AG09309 (cell line): ENCODE measurements around the gene MCF2L2.
"Not testable (repeated sequence)": the region's sequence is repeated elsewhere in the genome, so short reads cannot be mapped to it uniquely, and the experiment has no call there.

Experiments
- DNase-seq: peaks from one replicate; pipeline ENCODE4 v3.0.0-alpha.2; 2010; ENCODE audit warnings: low read depth
- H3K4me3 ChIP-seq: 2 replicates; pipeline ENCODE4 v1.5.1; 2011; ENCODE audit warnings: mild to moderate bottlenecking, low read depth, low read length, moderate library complexity; ENCODE audit not compliant: control insufficient read depth
- CTCF ChIP-seq: IDR thresholded peaks from 2 replicates; pipeline ENCODE4 v1.5.1; 2011; ENCODE audit warnings: mild to moderate bottlenecking, low read depth, low read length, inconsistent platforms; ENCODE audit not compliant: insufficient read depth, control insufficient read depth; ENCODE audit errors: missing control alignments

The MCF2L2 gene

GRCh38 chr3:183181606-183182005 is 246.8 kb downstream of the MCF2L2 start:
- TF ChIP-seq CTCF, result no peak
- no peak overlapping the region for H3K4me3 ChIP-seq
- no peak for DNase-seq

DNA sequence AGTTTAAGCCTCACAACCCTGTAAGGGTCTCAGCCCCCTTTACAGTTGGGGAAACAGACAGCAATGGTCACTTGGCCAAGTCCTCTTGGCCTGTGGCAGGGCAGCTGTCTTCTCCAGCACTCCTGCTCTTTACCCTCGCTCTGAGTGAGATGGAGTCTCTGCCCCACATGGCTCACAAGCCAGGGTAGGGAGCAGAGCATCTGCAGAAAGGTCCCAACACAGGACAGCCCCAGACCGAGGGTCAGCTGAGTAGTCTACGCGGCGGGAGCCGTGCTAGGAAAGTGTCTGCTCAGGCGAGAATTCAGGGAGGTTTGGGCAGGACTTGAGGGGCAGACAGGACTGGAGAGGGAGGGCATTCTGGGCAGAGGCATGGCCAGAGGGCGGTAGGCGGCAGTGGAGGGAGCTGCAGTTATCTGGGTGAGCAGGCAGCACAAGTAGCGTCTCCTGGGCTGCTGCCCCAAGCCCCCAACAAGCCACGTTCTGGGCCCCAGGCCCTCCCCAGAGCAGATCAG is 247.6 kb downstream of the MCF2L2 start:
- no peak overlapping the region for H3K4me3 ChIP-seq
- no peak for DNase-seq
- no peak for TF ChIP-seq CTCF

DNA sequence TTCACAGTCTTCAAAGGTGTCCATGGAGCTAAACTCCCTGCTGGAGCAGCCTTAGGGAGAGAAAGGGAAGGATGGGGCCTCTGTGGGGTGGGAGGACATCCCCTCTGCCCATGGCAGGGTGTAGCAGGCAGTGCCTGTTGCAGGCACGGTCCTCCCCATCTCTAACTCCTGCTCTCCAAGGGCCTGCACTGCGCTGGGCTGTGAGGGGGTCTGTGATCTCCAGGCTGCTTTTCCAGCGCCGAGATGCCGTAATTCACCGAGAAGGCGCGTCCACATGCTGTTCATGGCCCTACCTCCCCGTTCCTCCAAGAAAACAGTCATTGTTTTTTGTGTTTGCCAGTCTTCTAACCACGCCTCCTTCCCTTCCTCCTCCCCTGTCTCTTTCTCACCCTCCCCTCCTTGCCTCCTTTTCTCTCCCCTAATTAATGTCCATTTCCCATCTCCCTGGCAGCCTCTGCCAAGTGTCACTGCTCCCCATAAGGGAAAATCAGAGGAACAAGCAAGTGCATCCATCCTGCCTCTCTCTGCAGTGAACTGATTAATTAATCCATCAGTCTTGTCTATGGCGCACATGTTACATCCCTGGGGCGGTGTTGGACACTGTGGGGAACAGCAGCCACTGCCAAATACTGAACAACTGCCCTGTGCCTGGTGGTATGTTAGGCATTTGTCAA is 248.2 kb downstream of the MCF2L2 start:
- H3K4me3 ChIP-seq, result no peak overlapping the region
- no peak for TF ChIP-seq CTCF
- no peak for DNase-seq

DNA sequence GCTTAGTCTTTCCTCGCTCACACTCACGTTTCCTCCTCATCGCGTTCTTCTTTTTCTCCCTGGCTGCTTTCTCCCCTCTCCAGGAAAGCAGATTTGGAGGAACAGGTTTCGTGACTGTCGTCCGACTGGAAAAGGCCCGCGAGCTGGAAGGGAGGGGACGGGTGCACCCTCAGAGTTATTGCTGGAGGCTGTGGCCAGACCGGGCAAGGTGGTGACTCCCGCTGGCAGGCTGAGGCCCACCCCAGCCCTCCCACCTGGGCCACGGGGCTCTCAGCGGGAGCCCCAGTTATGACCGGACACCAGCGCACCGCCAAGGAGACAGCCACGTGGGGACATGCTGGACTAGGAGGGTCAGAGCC is 248.9 kb downstream of the MCF2L2 start:
- not testable (repeated sequence) for H3K4me3 ChIP-seq, DNase-seq

DNA sequence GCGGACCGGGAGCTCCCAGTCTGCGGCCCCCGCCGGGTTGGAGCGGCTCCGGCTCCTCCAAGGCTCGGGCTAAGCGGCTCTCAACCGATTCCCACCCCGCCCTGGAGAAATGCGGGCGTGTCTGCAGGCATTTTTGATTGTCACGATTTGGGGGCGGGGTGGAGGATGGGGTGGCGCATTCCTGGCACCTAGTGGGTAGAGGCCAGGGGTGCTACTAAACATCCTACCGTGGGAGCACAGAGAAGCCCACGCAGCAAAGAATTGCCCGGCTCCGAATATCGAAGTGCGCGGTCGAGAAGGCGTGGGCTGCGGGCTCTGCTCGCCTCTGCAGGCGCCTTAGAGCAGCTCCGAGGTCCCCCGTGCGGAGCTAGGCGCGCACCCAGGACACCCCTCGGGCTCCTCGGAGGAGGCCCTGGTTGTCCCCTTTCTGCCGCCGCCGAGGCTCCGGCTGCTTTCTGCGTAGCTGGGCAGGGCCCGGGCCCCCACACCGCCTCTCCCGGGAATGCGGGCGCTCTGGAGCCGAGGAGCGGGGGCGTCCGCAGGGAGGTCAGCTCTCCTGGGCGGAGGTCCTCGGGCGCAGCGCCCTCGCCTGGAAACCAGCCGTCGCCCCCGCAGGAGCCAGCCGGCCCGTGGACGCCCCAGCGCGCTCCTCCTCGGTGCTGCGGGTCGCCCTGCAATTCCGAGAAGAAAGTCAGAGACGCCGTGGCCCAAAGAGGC is 249.4 kb downstream of the MCF2L2 start:
- no peak for DNase-seq
- no peak for TF ChIP-seq CTCF
- peak overlapping the region; percentile 46 for H3K4me3 ChIP-seq

DNA sequence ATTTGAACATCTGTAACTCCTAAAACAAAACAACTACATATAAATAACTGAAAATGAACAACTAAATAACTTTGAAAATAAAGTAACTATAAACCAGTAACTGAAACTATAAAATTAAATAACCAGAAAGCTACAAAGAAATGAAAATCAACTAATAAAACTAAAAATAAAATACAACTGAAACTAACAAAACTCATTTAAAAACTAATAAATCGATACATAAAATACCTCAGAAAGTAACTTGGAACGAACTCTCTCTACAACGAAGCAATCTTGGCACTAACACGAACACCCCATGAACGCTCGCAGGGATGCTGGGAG is 249.9 kb downstream of the MCF2L2 start:
- no peak for TF ChIP-seq CTCF
- no peak for DNase-seq
- peak overlapping the region; percentile 46 for H3K4me3 ChIP-seq

GRCh38 chr3:183172051-183172639 is 256.3 kb downstream of the MCF2L2 start:
- no peak for DNase-seq

DNA sequence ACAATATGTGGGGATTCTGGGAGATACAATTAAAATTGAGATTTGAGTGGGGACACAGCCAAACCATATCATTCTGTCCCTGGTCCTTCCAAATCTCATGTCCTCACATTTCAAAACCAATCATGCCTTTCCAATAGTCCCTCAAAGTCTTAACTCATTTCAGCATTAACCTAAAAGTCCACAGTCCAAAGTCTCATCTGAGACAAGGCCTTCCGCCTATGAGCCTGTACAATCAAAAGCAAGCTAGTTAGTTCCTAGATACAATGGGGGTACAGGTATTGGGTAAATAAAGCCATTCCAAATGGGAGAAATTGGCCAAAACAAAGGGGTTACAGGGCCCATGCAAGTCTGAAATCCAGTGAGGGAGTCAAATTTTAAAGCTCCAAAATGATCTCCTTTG is 260.4 kb downstream of the MCF2L2 start:
- not testable (repeated sequence) for DNase-seq

More at GRCh38 chr3:183172051-183172639, 256.3 kb downstream of the MCF2L2 start:
- TF ChIP-seq CTCF, result no peak
- H3K4me3 ChIP-seq, result no peak overlapping the region

More for the DNA sequence above, 260.4 kb downstream of the MCF2L2 start:
- not testable (repeated sequence) for H3K4me3 ChIP-seq
